GM19193 (cell line): ENCODE results near the gene C4orf36.
A peak's percentile ranks its signal among the peaks of the same experiment; 100 is the strongest.

Experiments
- POLR2A ChIP-seq: IDR thresholded peaks from 4 replicates; pipeline ENCODE4 v1.6.1; 2011; ENCODE audit not compliant: insufficient read depth, insufficient read length; ENCODE audit errors: extremely low read depth

The C4orf36 gene

GRCh38 chr4:86891762-86892635 is at the start of gene C4orf36:
Gene C4orf36 (minus strand): TSS chr4:86892422. CDS start chr4:86891520, 902 bp downstream.
- no peak for TF ChIP-seq POLR2A

GRCh38 chr4:86940920-86941460 is 48.8 kb upstream of the C4orf36 start:
- no peak for TF ChIP-seq POLR2A

GRCh38 chr4:86939729-86940575 is 47.7 kb upstream of the C4orf36 start:
- TF ChIP-seq POLR2A = no peak

GRCh38 chr4:86938771-86939520 is 46.7 kb upstream of the C4orf36 start:
- TF ChIP-seq POLR2A = no peak

- TF ChIP-seq POLR2A = peak; percentile 54
Observed at GRCh38 chr4:86935853-86936733, 43.9 kb upstream of the C4orf36 start.

GRCh38 chr4:86935566-86935852 is 43.3 kb upstream of the C4orf36 start:
- TF ChIP-seq POLR2A = no peak

GRCh38 chr4:86934771-86935565 is 42.7 kb upstream of the C4orf36 start, which contains the start of gene AFF1:
Gene AFF1 (plus strand): TSS chr4:86935011. CDS start chr4:86948534, 13,523 bp downstream.
- TF ChIP-seq POLR2A = peak; percentile 88

- no peak for TF ChIP-seq POLR2A
Observed at GRCh38 chr4:86934147-86934770, 42.0 kb upstream of the C4orf36 start.

- TF ChIP-seq POLR2A = no peak
Observed at GRCh38 chr4:86928400-86929255, 36.4 kb upstream of the C4orf36 start.

- TF ChIP-seq POLR2A = no peak
Observed at GRCh38 chr4:86927843-86928395, 35.7 kb upstream of the C4orf36 start.

GRCh38 chr4:86926435-86927086 is 34.3 kb upstream of the C4orf36 start:
- TF ChIP-seq POLR2A = no peak
